ENCODE results near the gene NPAS1.

DNA sequence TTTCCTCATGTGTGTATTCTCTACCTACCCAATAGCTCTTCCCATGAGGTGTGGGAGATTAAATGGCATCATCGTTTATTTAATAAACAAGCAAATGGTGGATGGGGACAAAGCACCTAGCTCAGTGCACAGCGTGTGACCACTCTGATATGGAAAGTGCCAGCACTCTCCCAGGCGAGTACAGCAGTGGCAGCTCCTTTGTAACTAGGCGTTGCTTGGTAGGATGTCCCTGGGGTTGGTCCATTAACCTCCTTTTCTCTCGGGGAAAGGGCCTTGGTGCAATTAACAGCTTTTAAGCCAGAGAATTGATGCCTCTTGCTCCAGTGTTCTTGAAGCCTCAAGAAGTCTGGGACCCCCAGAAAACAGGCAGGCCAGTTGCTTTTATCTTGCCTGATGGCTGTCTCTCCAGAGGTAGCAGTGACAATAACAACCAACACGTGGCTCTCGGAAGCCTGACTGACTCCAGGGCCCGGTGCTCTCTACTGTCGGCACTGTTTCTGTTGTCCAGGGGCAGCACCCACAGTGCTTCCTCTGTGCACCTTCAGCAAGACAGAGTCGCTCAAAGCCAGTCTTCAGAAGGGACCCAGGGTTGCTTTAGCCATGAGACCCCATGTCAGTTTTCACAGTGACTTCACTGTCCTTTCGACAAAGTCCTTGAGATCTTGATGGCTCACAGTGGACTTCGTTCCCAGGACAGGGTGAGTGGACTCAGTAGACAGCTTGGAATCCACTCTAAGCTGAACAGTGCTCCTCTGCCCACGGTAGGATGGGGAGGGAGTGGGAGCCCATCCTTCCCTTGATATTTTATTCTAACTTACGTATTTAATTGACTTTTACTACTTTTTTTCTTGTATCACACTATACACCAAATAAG lies 33.9 kb upstream of the NPAS1 start:
- TF ChIP-seq, protein P1, sequence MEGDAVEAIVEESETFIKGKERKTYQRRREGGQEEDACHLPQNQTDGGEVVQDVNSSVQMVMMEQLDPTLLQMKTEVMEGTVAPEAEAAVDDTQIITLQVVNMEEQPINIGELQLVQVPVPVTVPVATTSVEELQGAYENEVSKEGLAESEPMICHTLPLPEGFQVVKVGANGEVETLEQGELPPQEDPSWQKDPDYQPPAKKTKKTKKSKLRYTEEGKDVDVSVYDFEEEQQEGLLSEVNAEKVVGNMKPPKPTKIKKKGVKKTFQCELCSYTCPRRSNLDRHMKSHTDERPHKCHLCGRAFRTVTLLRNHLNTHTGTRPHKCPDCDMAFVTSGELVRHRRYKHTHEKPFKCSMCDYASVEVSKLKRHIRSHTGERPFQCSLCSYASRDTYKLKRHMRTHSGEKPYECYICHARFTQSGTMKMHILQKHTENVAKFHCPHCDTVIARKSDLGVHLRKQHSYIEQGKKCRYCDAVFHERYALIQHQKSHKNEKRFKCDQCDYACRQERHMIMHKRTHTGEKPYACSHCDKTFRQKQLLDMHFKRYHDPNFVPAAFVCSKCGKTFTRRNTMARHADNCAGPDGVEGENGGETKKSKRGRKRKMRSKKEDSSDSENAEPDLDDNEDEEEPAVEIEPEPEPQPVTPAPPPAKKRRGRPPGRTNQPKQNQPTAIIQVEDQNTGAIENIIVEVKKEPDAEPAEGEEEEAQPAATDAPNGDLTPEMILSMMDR (IDR thresholded peaks at IDR 0.05; ENCODE audit: poor library complexity): no peak
- TF ChIP-seq EZH2phosphoT487 (IDR thresholded peaks at IDR 0.05; ENCODE audit: low read depth, severe bottlenecking, unreplicated experiment) (no peak), EZH2 (IDR thresholded peaks at IDR 0.05; ENCODE audit: borderline replicate concordance) (no peak)
